PFSK-1 (cell line): ENCODE measurements around the gene MAU2.

Experiments used
- FOXP2 ChIP-seq: optimal IDR thresholded peaks from 2 replicates; pipeline ENCODE3; 2011; ENCODE audit warnings: borderline replicate concordance, control low read depth, inconsistent platforms; ENCODE audit not compliant: insufficient read depth; ENCODE audit errors: extremely low read length, extremely low read depth
- POLR2AphosphoS5 ChIP-seq: IDR thresholded peaks from 2 replicates; pipeline ENCODE4 v1.6.1; 2012; ENCODE audit warnings: low read depth, mild to moderate bottlenecking, control low read depth, low read length, moderate library complexity
- REST ChIP-seq, 2 experiments: IDR thresholded peaks; 2 replicates each; pipeline versions ENCODE4 v1.6.1 to v1.8.0; 2011 to 2012; ENCODE audit warnings: low read depth in 2 of 2, low read length in 2 of 2, control low read depth in 1 of 2, inconsistent platforms in 1 of 2, mild to moderate bottlenecking in 1 of 2, moderate library complexity in 1 of 2; ENCODE audit not compliant: insufficient read depth in 1 of 2
- SIN3A ChIP-seq: IDR thresholded peaks from 2 replicates; pipeline ENCODE4 v1.6.1; 2012; ENCODE audit warnings: mild to moderate bottlenecking, low read length, moderate library complexity, borderline replicate concordance; ENCODE audit not compliant: insufficient read depth
- TAF1 ChIP-seq: IDR thresholded peaks from 2 replicates; pipeline ENCODE4 v1.6.1; 2012; ENCODE audit warnings: low read length, control low read depth, borderline replicate concordance; ENCODE audit not compliant: insufficient read depth

MAU2 gene

GRCh38 chr19:19327672-19328071 lies 7.0 kb downstream of the MAU2 start:
- no peak for TF ChIP-seq POLR2AphosphoS5
- no peak for TF ChIP-seq SIN3A
- TF ChIP-seq TAF1 = no peak
- TF ChIP-seq REST (IDR thresholded peaks at IDR 0.05; ENCODE audit: insufficient read depth in 1 of 2, low read depth in 2 of 2, low read length in 2 of 2) = no peak
- no peak for TF ChIP-seq FOXP2

GRCh38 chr19:19329126-19329525 lies 8.5 kb downstream of the MAU2 start:
- TF ChIP-seq TAF1 (no peak), FOXP2 (no peak)

GRCh38 chr19:19334063-19334988 lies 13.7 kb downstream of the MAU2 start:
- TF ChIP-seq REST (IDR thresholded peaks at IDR 0.05; ENCODE audit: insufficient read depth in 1 of 2, low read depth in 2 of 2, low read length in 2 of 2) (no peak), POLR2AphosphoS5 (no peak)

- TF ChIP-seq SIN3A = no peak
- no peak for TF ChIP-seq FOXP2
- no peak for TF ChIP-seq REST (IDR thresholded peaks at IDR 0.05; ENCODE audit: insufficient read depth in 1 of 2, low read depth in 2 of 2, low read length in 2 of 2)
- TF ChIP-seq POLR2AphosphoS5 = no peak
- TF ChIP-seq TAF1 = no peak
Observed at GRCh38 chr19:19334989-19335344, 14.3 kb downstream of the MAU2 start.

GRCh38 chr19:19335408-19336158 lies 15.0 kb downstream of the MAU2 start:
- TF ChIP-seq REST (IDR thresholded peaks at IDR 0.05; ENCODE audit: insufficient read depth in 1 of 2, low read depth in 2 of 2, low read length in 2 of 2) = no peak
- TF ChIP-seq POLR2AphosphoS5 = no peak
- TF ChIP-seq SIN3A = no peak
- TF ChIP-seq FOXP2 = no peak
- no peak for TF ChIP-seq TAF1
